HCT116 (cell line): ENCODE measurements around the gene TBC1D17. TPM values are rescaled to one million over a fixed set of nuclear protein-coding genes. Genes with fewer than 3 reads are reported as not detected.

Source experiments
- ATAC-seq: fragments of 200-7000 bp; cut with Tn5 transposase; 2 replicates; pipeline ENCODE4 v1.9.1; 2020; ENCODE audit warnings: mild to moderate bottlenecking, moderate library complexity
- BruUV-seq: library from RNA; stranded (reverse); fragments of 400-500 nt; replicated peaks from 2 replicates; lab custom pipeline; 2021; lab: Mats Ljungman, UMichigan
- CTCF ChIA-PET: fragments of 300-600 bp; sonication (Branson Sonifier 250); formaldehyde crosslinking; loops from one replicate; lab custom pipeline; 2021; ENCODE audit warnings: antibody characterized with exemption; lab: Charles Lee
- POLR2A ChIA-PET: fragments of 300-600, 350-600 bp; sonication (Branson Sonifier 250); formaldehyde crosslinking; loops from one replicate; lab custom pipeline; 2021; ENCODE audit warnings: antibody characterized with exemption; lab: Charles Lee
- RAD21 ChIA-PET, 2 experiments: fragments of 300-600 bp; sonication (Branson Sonifier 250); formaldehyde crosslinking; loops; one replicate each; lab custom pipeline; 2023; ENCODE audit warnings: low total read pairs in 2 of 2; ENCODE audit not compliant: uncharacterized antibody in 2 of 2, unreplicated experiment in 2 of 2, low non-redundant PET in 1 of 2; lab: Charles Lee
- DNase-seq: peaks from one replicate; pipeline ENCODE4 v3.0.0-alpha.2; 2010; ENCODE audit warnings: low read depth, low spot score
- H2AFZ ChIP-seq: fragments of 200-600 bp; shearing (Covaris generic), sonication (generic); 2 replicates; pipeline ENCODE4 v1.6.1; 2017; ENCODE audit warnings: low read depth, mixed run types, mixed read lengths, antibody characterized with exemption, low read length; ENCODE audit not compliant: poor library complexity, severe bottlenecking
- H3K27ac ChIP-seq: 2 replicates; pipeline ENCODE4 v1.5.1; 2012; ENCODE audit warnings: low read depth, low read length
- H3K27me3 ChIP-seq: fragments of 200-600 bp; sonication (generic); 2 replicates; pipeline ENCODE4 v1.6.1; 2016; ENCODE audit warnings: mixed run types, low read length, mixed read lengths; ENCODE audit not compliant: insufficient read depth
- H3K36me3 ChIP-seq, 2 experiments: fragments of 200-500 bp in 1 of 2; fragments of 200-600 bp in 1 of 2; sonication (Bioruptor generic) in 1 of 2; sonication (generic) in 1 of 2; 2 replicates each; pipeline versions ENCODE4 v1.5.1 to v1.6.1; 2014 to 2016; ENCODE audit warnings: low read length in 2 of 2, inconsistent platforms in 1 of 2, mixed read lengths in 1 of 2, mixed run types in 1 of 2; ENCODE audit not compliant: insufficient read depth in 2 of 2, control insufficient read depth in 1 of 2
- H3K4me1 ChIP-seq, 2 experiments: fragments of 200-600 bp in 1 of 2; sonication (generic) in 1 of 2; 2 replicates each; pipeline versions ENCODE4 v1.5.1 to v1.6.1; 2012 to 2017; ENCODE audit warnings: low read length in 2 of 2, inconsistent platforms in 1 of 2, mild to moderate bottlenecking in 1 of 2, mixed read lengths in 1 of 2, mixed run types in 1 of 2, moderate library complexity in 1 of 2; ENCODE audit not compliant: insufficient read depth in 2 of 2, control insufficient read depth in 1 of 2
- H3K4me2 ChIP-seq: fragments of 200-600 bp; sonication (generic); 2 replicates; pipeline ENCODE4 v1.6.1; 2017; ENCODE audit warnings: mixed run types, low read length, mixed read lengths
- H3K4me3 ChIP-seq, 2 experiments: fragments of 200-600 bp in 1 of 2; sonication (generic) in 1 of 2; replicated peaks in 1 of 2; 2 replicates each; pipeline ENCODE4 v1.5.1; 2011 to 2016; ENCODE audit warnings: low read length in 2 of 2, control low read depth in 1 of 2, low read depth in 1 of 2, mild to moderate bottlenecking in 1 of 2, mixed read lengths in 1 of 2, mixed run types in 1 of 2
- H3K79me2 ChIP-seq: fragments of 200-600 bp; sonication (generic); 2 replicates; pipeline ENCODE4 v1.6.1; 2017; ENCODE audit warnings: mild to moderate bottlenecking, mixed run types, low read length, moderate library complexity, mixed read lengths; ENCODE audit not compliant: insufficient read depth
- H3K9ac ChIP-seq: fragments of 200-600 bp; sonication (generic); 2 replicates; pipeline ENCODE4 v1.6.1; 2016; ENCODE audit warnings: low read length, mixed read lengths
- H3K9me2 ChIP-seq: fragments of 200-600 bp; sonication (generic), shearing (Covaris generic); 2 replicates; pipeline ENCODE4 v1.6.1; 2017; ENCODE audit warnings: mixed run types, mild to moderate bottlenecking, moderate library complexity; ENCODE audit not compliant: insufficient read depth
- H3K9me3 ChIP-seq, 2 experiments: fragments of 200-500 bp in 1 of 2; fragments of 200-600 bp in 1 of 2; sonication (Bioruptor generic) in 1 of 2; sonication (generic) in 1 of 2; 2 replicates each; pipeline ENCODE4 v1.6.1; 2014 to 2017; ENCODE audit warnings: low read length in 2 of 2, mixed read lengths in 2 of 2, inconsistent platforms in 1 of 2, low read depth in 1 of 2, mild to moderate bottlenecking in 1 of 2, mixed run types in 1 of 2, moderate library complexity in 1 of 2; ENCODE audit not compliant: control insufficient read depth in 1 of 2, insufficient read depth in 1 of 2
- H4K20me1 ChIP-seq: fragments of 200-600 bp; sonication (generic), shearing (Covaris generic); 2 replicates; pipeline ENCODE4 v1.6.1; 2017; ENCODE audit warnings: mixed run types, mild to moderate bottlenecking, moderate library complexity; ENCODE audit not compliant: insufficient read depth
- CBX3 ChIP-seq: IDR thresholded peaks from 2 replicates; pipeline ENCODE4 v1.6.1; 2012; ENCODE audit warnings: low read depth
- EGR1 ChIP-seq: IDR thresholded peaks from 2 replicates; pipeline ENCODE4 v1.6.1; 2012; ENCODE audit warnings: low read depth
- ELF1 ChIP-seq: IDR thresholded peaks from 2 replicates; pipeline ENCODE4 v1.6.1; 2012; ENCODE audit warnings: low read depth, borderline replicate concordance
- EZH2 ChIP-seq: fragments of 200-600 bp; sonication (generic); IDR thresholded peaks from 2 replicates; pipeline ENCODE4 v1.6.1; 2017; ENCODE audit warnings: antibody characterized with exemption, mixed run types
- EZH2phosphoT487 ChIP-seq: fragments of 200-600 bp; IDR thresholded peaks from 2 replicates; pipeline ENCODE4 v1.6.1; 2018; ENCODE audit warnings: antibody characterized with exemption, borderline replicate concordance
- POLR2A ChIP-seq: IDR thresholded peaks from 2 replicates; pipeline ENCODE4 v1.7.0; 2011; ENCODE audit warnings: borderline replicate concordance; ENCODE audit not compliant: insufficient read depth, insufficient read length; ENCODE audit errors: extremely low read depth
- RAD21 ChIP-seq: IDR thresholded peaks from 2 replicates; pipeline ENCODE4 v1.6.1; 2012; ENCODE audit warnings: low read depth, mild to moderate bottlenecking
- SIN3A ChIP-seq: IDR thresholded peaks from 2 replicates; pipeline ENCODE4 v1.6.1; 2012; ENCODE audit warnings: low read depth
- SP1 ChIP-seq: IDR thresholded peaks from 2 replicates; pipeline ENCODE4 v1.6.1; 2012; ENCODE audit warnings: low read depth
- YY1 ChIP-seq: IDR thresholded peaks from 2 replicates; pipeline ENCODE4 v1.6.1; 2011; ENCODE audit warnings: low read length, low read depth, moderate library complexity, mild to moderate bottlenecking; ENCODE audit not compliant: insufficient replicate concordance; ENCODE audit errors: extremely low read depth
- ZNF274 ChIP-seq: fragments of 200-500 bp; sonication (Bioruptor generic); IDR thresholded peaks from 2 replicates; pipeline ENCODE4 v1.6.1; 2014; ENCODE audit warnings: mild to moderate bottlenecking, low read depth, low read length, inconsistent platforms
- intact Hi-C: fragments of 100-400 bp; cut with micrococcal nuclease; formaldehyde crosslinking; loops from 2 replicates; pipeline ENCODE4 v1.10.0; 2022
- total RNA-seq: library from RNA; stranded (reverse); gene quantifications from one replicate; pipeline ENCODE4 v1.2.1, GENCODE V29; 2021; ENCODE audit not compliant: unreplicated experiment
- TF ChIP-seq, protein P1 (sequence below), 3 experiments: fragments of 200-600 bp in 1 of 3; sonication (generic) in 1 of 3; IDR thresholded peaks in 2 of 3; conservative IDR thresholded peaks in 1 of 3; 2 replicates each; pipeline ENCODE4 v1.5.1; 2012 to 2017; ENCODE audit warnings: low read depth in 2 of 3, low read length in 2 of 3, antibody characterized with exemption in 1 of 3, borderline replicate concordance in 1 of 3, control low read depth in 1 of 3, mild to moderate bottlenecking in 1 of 3, mixed read lengths in 1 of 3, mixed run types in 1 of 3, moderate library complexity in 1 of 3; ENCODE audit not compliant: insufficient read depth in 1 of 3

TBC1D17 gene
- total RNA-seq, 1 experiment from 2014 or later = 32.9 TPM

- TF ChIP-seq POLR2A = no peak
- TF ChIP-seq, protein P1, sequence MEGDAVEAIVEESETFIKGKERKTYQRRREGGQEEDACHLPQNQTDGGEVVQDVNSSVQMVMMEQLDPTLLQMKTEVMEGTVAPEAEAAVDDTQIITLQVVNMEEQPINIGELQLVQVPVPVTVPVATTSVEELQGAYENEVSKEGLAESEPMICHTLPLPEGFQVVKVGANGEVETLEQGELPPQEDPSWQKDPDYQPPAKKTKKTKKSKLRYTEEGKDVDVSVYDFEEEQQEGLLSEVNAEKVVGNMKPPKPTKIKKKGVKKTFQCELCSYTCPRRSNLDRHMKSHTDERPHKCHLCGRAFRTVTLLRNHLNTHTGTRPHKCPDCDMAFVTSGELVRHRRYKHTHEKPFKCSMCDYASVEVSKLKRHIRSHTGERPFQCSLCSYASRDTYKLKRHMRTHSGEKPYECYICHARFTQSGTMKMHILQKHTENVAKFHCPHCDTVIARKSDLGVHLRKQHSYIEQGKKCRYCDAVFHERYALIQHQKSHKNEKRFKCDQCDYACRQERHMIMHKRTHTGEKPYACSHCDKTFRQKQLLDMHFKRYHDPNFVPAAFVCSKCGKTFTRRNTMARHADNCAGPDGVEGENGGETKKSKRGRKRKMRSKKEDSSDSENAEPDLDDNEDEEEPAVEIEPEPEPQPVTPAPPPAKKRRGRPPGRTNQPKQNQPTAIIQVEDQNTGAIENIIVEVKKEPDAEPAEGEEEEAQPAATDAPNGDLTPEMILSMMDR (IDR thresholded peaks at IDR 0.05 in 2 of 3, conservative IDR thresholded peaks at IDR 0.05 in 1 of 3; ENCODE audit: borderline replicate concordance in 1 of 3, insufficient read depth in 1 of 3, low read depth in 2 of 3, low read length in 2 of 3) = no peak
- TF ChIP-seq YY1 = no peak
- TF ChIP-seq EGR1 = no peak
- no peak for TF ChIP-seq ZNF274
- TF ChIP-seq ELF1 = no peak
- no peak for TF ChIP-seq EZH2
- TF ChIP-seq, all 23 proteins: peak for 0
Observed at GRCh38 chr19:49874503-49875157, 2.9 kb upstream of the TBC1D17 start (continued).

DNA sequence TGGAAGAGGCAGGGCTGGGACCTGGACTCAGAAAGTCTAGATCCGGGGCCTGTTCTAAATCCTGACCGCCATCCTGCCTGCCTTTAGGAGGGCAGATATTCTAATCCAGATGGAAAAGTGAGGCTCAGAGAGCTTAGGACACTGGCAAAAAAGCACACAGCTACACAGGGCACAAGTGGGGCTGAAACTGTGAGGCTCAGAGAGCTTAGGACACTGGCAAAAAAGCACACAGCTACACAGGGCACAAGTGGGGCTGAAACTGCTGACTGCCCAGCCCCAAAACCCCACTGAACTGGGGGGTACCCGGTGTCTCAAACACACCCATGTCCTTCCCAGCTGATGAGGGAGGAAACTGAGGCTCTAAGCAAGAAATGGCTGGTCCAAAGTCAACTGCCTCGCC, 2.3 kb upstream of the TBC1D17 start:
- RAD21 ChIA-PET = no interaction called here
- ATAC-seq = no peak
- no peaks in the 10 kb centered on the region for H3K27me3 ChIP-seq

More for the DNA sequence above, 2.3 kb upstream of the TBC1D17 start:
- H2AFZ ChIP-seq = no peak overlapping the region
- H3K4me2 ChIP-seq = peak overlapping the region; percentile 99
- POLR2A ChIA-PET = interaction anchor here (1.2 kb wide), 1 partner anchor 10 kb away, joined by 4 read pairs; no protein-coding TSS in a partner anchor
- no peaks in the 10 kb centered on the region for H3K9me3 ChIP-seq
- H3K4me3 ChIP-seq = peak overlapping the region; percentile 79 to 89
- H3K9ac ChIP-seq = peak overlapping the region; percentile 93
- intact Hi-C loops = no loop called here
- TF ChIP-seq ZNF274 (no peak), SIN3A (no peak), RAD21 (no peak), EGR1 (no peak), EZH2phosphoT487 (no peak), ELF1 (no peak), CBX3 (no peak), SP1 (no peak)
- TF ChIP-seq, protein P1 (IDR thresholded peaks at IDR 0.05 in 2 of 3, conservative IDR thresholded peaks at IDR 0.05 in 1 of 3; ENCODE audit: borderline replicate concordance in 1 of 3, insufficient read depth in 1 of 3, low read depth in 2 of 3, low read length in 2 of 3) = no peak
- TF ChIP-seq, all 23 proteins: peak for 0
- Histone ChIP-seq H4K20me1 (no peaks in the 10 kb centered on the region), H3K4me1 (peaks cover 20 to 38% of the 10 kb centered on the region in 2 experiments), H3K27ac (peak overlapping the region; percentile 98), H3K9me2 (no peaks in the 10 kb centered on the region), H3K79me2 (peaks cover 35% of the 10 kb centered on the region), H3K36me3 (peaks cover 0 to 11% of the 10 kb centered on the region in 2 experiments; a peak in 1 of 4 replicates)
- CTCF ChIA-PET = no interaction called here
- DNase-seq = no peak
- no TSS peak for BruUV-seq
